ENCODE results near the gene LAGE3.

The LAGE3 gene

DNA sequence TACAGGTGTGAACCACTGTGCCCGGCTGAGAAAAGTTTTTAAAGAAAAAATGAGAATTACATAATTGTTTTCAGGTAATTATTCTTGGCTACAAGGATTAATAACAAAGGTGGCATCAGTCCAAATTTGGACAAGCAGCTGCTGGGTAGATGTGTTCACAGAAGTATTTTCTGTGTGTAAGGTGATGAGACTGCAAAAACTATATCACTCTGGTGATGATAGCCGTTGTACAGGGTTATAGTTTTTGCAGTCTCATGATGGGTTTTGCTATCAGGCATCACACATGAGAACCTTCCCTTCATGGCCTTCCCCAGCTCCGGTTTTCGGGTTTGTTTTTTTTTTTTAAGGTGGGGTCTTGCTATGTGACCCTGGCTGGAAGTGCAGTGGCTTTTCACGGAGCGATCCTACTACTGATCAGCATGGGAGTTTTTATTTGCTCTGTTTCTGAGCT lies 16.4 kb upstream of the LAGE3 start:
- DNase-seq (ENCODE audit: insufficient read length, low spot score) (no peak), FAIRE-seq (no peak)
- TF ChIP-seq, protein P1, sequence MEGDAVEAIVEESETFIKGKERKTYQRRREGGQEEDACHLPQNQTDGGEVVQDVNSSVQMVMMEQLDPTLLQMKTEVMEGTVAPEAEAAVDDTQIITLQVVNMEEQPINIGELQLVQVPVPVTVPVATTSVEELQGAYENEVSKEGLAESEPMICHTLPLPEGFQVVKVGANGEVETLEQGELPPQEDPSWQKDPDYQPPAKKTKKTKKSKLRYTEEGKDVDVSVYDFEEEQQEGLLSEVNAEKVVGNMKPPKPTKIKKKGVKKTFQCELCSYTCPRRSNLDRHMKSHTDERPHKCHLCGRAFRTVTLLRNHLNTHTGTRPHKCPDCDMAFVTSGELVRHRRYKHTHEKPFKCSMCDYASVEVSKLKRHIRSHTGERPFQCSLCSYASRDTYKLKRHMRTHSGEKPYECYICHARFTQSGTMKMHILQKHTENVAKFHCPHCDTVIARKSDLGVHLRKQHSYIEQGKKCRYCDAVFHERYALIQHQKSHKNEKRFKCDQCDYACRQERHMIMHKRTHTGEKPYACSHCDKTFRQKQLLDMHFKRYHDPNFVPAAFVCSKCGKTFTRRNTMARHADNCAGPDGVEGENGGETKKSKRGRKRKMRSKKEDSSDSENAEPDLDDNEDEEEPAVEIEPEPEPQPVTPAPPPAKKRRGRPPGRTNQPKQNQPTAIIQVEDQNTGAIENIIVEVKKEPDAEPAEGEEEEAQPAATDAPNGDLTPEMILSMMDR (IDR thresholded peaks at IDR 0.05; ENCODE audit: insufficient read depth, missing control alignments), result no peak

DNA sequence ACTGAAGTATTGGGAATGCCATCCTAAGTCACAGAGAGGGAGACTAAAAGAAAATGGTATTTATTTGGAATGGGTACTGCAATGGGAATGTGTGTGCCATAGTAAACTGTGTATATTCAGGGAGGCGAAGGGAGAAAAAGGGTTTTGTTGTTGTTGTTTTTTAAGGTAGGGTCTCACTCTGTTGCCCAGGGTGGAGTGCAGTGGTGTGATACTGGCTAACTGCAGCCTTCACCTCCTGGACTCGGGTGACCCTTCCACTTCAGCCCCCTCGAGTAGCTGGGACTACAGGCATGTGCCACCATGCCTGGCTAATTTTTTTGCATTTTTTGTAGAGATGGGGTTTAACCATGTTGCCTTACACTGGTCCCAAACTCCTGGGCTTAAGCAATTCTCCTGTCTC lies 15.6 kb upstream of the LAGE3 start:
- DNase-seq (ENCODE audit: insufficient read length, low spot score), result no peak
- TF ChIP-seq, protein P1 (IDR thresholded peaks at IDR 0.05; ENCODE audit: insufficient read depth, missing control alignments), result no peak
- no peak for FAIRE-seq

DNA sequence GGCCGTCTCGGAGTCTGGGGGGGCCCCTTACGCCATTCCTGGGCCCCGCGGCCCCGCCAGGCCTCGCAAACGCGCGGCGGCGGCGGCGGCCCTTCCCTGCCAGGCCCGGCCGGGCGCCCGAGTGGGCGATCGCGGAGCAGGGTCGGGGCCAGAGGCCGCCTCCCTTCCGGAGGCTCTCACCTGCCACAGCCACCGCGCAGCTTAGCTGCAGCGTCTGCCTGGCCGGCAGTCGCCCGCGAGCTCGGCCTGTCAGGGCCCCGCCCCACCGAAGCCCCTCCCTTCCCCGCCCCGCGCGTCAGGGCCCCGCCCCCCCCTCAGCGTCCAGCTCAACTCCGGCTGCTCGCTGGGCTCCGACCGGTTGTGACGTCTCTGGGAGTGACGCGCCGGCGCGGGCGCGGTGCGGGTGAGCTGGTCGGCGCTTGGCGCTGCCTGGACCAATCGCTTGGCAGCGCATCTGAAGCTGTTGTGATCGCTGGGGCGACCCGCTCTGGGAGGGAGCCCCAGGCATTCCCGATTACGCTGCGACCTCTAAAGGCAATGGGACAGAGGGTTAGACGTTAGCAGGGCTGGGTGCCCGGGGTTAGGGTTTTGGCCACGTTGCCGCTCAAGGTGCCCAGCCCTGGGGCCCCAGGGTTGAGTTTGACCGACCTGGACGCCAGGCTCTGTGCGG lies 11.5 kb upstream of the LAGE3 start, which contains the start of gene SLC10A3:
TSS of gene SLC10A3 (minus strand) at position 216 of the 670 bp plus-strand sequence. CDS start 1,689 bp downstream, outside the sequence.
- peak; percentile 85 for DNase-seq (ENCODE audit: insufficient read length, low spot score)
- TF ChIP-seq, protein P1 (IDR thresholded peaks at IDR 0.05; ENCODE audit: insufficient read depth, missing control alignments), result peak; percentile 18
- no peak for FAIRE-seq

DNA sequence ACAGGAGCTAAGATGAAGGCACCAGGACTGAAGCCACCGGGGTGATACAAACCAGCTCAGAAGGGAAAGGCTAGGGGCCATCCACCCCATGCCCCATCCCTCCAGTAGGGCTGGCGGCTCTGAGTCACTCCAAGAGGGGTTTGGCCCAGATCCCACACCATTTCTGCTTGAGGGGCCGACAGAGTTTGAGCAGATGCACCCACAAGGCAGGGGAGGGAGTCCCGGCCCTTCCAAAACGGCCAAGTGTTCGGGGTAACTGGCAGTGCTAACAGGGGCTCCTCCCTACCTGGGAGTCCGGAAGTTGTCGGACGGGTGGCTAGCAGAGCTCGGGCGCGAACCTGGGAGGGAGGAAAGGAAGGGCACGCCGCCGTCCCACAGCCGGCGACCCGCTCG lies 10.9 kb upstream of the LAGE3 start:
- no peak for DNase-seq (ENCODE audit: insufficient read length, low spot score)
- no peak for FAIRE-seq
- TF ChIP-seq, protein P1 (IDR thresholded peaks at IDR 0.05; ENCODE audit: insufficient read depth, missing control alignments), result no peak

DNA sequence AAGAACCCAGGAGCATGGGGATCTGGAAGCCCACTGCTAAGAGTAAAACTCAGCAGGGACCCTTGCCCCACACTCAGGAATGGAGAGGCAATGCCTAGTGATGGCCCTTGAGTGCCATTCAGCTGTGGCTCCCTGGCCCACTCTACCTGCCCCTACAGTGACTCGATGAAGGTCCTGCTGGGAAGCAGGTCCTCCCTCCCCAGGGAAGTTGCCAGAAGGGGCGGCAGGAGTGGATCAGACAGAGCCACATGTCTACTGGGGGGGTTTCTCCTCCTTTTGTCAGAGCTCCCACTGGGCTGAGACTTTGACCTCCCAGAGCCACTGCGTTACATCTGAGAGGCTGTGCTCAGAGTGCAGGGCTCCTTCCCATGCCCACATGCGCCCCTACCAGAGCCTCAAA lies 10.1 kb upstream of the LAGE3 start:
- DNase-seq (ENCODE audit: insufficient read length, low spot score) (no peak), FAIRE-seq (no peak)
- TF ChIP-seq, protein P1 (IDR thresholded peaks at IDR 0.05; ENCODE audit: insufficient read depth, missing control alignments), result no peak

DNA sequence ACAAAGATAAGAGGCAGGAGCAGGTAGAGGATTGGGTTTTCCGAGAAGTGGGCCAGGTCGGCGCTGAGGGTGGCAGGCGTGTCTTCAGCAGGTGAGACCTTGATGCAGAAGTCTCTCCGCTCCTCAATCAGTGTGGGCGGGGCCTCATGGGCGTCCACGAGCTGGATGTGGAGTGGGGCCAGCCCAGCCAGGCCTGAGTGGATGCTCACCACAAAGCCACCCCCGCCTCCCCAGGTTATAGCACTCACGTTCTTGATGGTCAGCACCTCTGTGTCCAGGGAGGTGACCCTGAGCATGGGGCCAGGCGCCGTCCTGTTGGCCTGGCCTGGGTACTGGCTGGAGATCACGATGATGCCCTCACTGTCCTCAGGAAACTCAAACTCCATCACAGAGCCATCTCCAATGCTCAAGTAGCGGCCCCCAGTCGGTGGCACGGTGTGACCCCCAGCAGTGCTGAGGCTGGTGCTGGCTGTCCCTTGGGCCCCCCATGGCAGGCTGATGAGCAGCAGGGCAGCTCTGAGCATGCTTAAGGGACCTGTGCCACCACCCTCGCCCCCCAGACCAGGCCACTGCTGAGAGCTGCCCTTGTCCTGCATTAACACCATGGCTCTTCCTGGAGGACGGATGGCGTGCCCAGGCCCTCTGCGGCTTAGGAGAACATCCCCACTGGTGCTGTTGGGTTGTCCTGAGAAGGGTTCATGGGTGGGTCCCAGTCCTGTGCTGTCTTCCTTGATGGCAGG lies 9.4 kb upstream of the LAGE3 start:
- DNase-seq (ENCODE audit: insufficient read length, low spot score) (no peak), FAIRE-seq (no peak)
- TF ChIP-seq, protein P1 (IDR thresholded peaks at IDR 0.05; ENCODE audit: insufficient read depth, missing control alignments), result no peak

Data from D721Med (cell line).